Gastrocnemius medialis (tissue), 4 donors: Measurements from ENCODE around the gene EID2B. TPM values are rescaled to one million over a fixed set of nuclear protein-coding genes. Genes with fewer than 3 reads are reported as not detected.

Experiments used
- ATAC-seq, 2 donors: fragments of 150-250 bp; one replicate each; pipeline ENCODE4 v1.9.1; 2016
- DNase-seq, 2 donors: peaks; one replicate each; pipeline ENCODE4 v3.0.0-alpha.2; 2019
- H3K27ac ChIP-seq, 4 donors: fragments of 200-600 bp; sonication (generic); 1 replicate in 1 of 4; 2 replicates in 3 of 4; pipeline ENCODE4 v1.5.1; 2016 to 2018; ENCODE audit warnings: mild to moderate bottlenecking in 2 of 4, moderate library complexity in 1 of 4
- H3K27me3 ChIP-seq, 3 donors: fragments of 200-600 bp; sonication (generic) in 2 of 3; 1 replicate in 1 of 3; 2 replicates in 2 of 3; pipeline versions ENCODE4 v1.5.1 to v1.6.0; 2016 to 2019; ENCODE audit warnings: mild to moderate bottlenecking in 1 of 3, moderate library complexity in 1 of 3
- H3K36me3 ChIP-seq, 2 donors: fragments of 200-600 bp; sonication (generic) in 1 of 2; one replicate each; pipeline ENCODE4 v1.5.1; 2017 to 2018
- H3K4me1 ChIP-seq, 2 donors: fragments of 200-600 bp; sonication (generic) in 1 of 2; one replicate each; pipeline ENCODE4 v1.5.1; 2016 to 2017; ENCODE audit warnings: mild to moderate bottlenecking in 2 of 2
- H3K4me3 ChIP-seq, 4 donors: fragments of 200-600 bp; sonication (generic) in 3 of 4; 1 replicate in 1 of 4; 2 replicates in 3 of 4; pipeline ENCODE4 v1.5.1; 2016 to 2019; ENCODE audit warnings: mild to moderate bottlenecking in 2 of 4
- H3K9me3 ChIP-seq, 3 donors: fragments of 200-600 bp; sonication (generic) in 2 of 3; 1 replicate in 1 of 3; 2 replicates in 2 of 3; pipeline ENCODE4 v1.5.1; 2016 to 2019
- CTCF ChIP-seq, 5 experiments: fragments of 450-650 bp in 3 of 5; fragments of 200-600 bp in 2 of 5; sonication (generic) in 2 of 5; IDR thresholded peaks in 4 of 5; conservative IDR thresholded peaks in 1 of 5; 1 replicate in 4 of 5; 2 replicates in 1 of 5; pipeline ENCODE4 v1.5.1; 2016 to 2019; ENCODE audit warnings: antibody characterized with exemption in 5 of 5, mild to moderate bottlenecking in 3 of 5, moderate library complexity in 3 of 5
- POLR2A ChIP-seq, 2 donors: fragments of 450-650 bp; IDR thresholded peaks; one replicate each; pipeline ENCODE4 v1.6.1; 2017; ENCODE audit warnings: antibody characterized with exemption in 2 of 2, mild to moderate bottlenecking in 2 of 2, moderate library complexity in 2 of 2
- in situ Hi-C, 4 donors: fragments of 200-750 bp; cut with MboI; loops; one replicate each; pipeline versions ENCODE4 v1.15.0 to v1.8.0; 2017; ENCODE audit warnings: low sequenced_read_pairs in 4 of 4
- intact Hi-C: fragments of 100-400 bp; cut with DNase I; formaldehyde crosslinking; loops from one replicate; pipeline ENCODE4 v1.15.1; 2023; ENCODE audit warnings: low total_unique reads
- total RNA-seq, 4 donors: library from RNA; depleted of rRNA; stranded (reverse); fragments of >200 nt; gene quantifications; one replicate each; pipeline versions ENCODE4 v1.1.0 to v1.2.3, GENCODE V29; 2016

EID2B gene
- total RNA-seq, 4 donors from 2014 or later: 0.91 to 6.5 (median 1.2) TPM

GRCh38 chr19:39553082-39553652, 20.5 kb upstream of the EID2B start:
- no peak overlapping the region for H3K4me3 ChIP-seq
- intact Hi-C loops: no loop called here

GRCh38 chr19:39550197-39550596, 17.5 kb upstream of the EID2B start:
- intact Hi-C loops: loop anchor here (2.0 kb wide), 1 partner anchor 213 kb away; no protein-coding TSS in a partner anchor
- H3K9me3 ChIP-seq: no peaks in the 10 kb centered on the region
- no peaks in the 10 kb centered on the region for H3K36me3 ChIP-seq
- ATAC-seq (no peak), DNase-seq (no peak)
- in situ Hi-C loops: loop anchor here in 2 of 4 donors (10.0 kb wide), 3 partner anchors 125 to 295 kb away; partner anchors contain the start of gene FBL (in 1 of the 2)
- no peaks in the 10 kb centered on the region for H3K27me3 ChIP-seq
- no peak for TF ChIP-seq CTCF (IDR thresholded peaks at IDR 0.05 in 4 of 5, conservative IDR thresholded peaks at IDR 0.05 in 1 of 5)
- no peak for TF ChIP-seq POLR2A (IDR thresholded peaks at IDR 0.05)
- H3K4me1 ChIP-seq: no peaks in the 10 kb centered on the region
- H3K27ac ChIP-seq: no peak overlapping the region
- H3K4me3 ChIP-seq: no peak overlapping the region

More at GRCh38 chr19:39553082-39553652, 20.5 kb upstream of the EID2B start:
- no peaks in the 10 kb centered on the region for H3K27me3 ChIP-seq
- ATAC-seq (no peak), DNase-seq (no peak)
- H3K4me1 ChIP-seq: no peaks in the 10 kb centered on the region
- TF ChIP-seq CTCF (IDR thresholded peaks at IDR 0.05 in 4 of 5, conservative IDR thresholded peaks at IDR 0.05 in 1 of 5) (no peak), POLR2A (IDR thresholded peaks at IDR 0.05) (no peak)
- in situ Hi-C loops: loop anchor here in 2 of 4 donors (10.0 kb wide), 3 partner anchors 122 to 292 kb away; partner anchors contain the start of gene FBL (in 1 of the 2)
- H3K9me3 ChIP-seq: no peaks in the 10 kb centered on the region
- H3K36me3 ChIP-seq: no peaks in the 10 kb centered on the region
- H3K27ac ChIP-seq: no peak overlapping the region

DNA sequence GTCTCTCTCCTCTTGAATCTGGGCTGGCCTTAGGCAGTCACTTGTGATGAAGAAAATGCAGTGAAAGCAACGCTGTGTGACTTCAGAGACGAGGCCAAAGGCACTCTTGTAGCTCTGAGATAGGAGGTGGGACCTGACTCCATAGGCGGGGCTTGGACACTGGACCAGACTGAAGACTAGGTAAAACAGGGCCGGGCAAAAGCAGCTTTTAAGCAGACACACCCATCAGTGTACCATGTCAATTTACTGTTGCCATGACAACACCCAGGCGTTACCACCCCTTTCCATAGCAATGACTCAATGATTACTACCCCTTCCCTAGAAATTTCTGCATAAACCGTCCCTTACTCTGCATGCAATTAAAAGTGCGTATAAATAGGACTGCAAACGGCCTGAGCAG, 13.9 kb upstream of the EID2B start:
- no peak for ATAC-seq

DNA sequence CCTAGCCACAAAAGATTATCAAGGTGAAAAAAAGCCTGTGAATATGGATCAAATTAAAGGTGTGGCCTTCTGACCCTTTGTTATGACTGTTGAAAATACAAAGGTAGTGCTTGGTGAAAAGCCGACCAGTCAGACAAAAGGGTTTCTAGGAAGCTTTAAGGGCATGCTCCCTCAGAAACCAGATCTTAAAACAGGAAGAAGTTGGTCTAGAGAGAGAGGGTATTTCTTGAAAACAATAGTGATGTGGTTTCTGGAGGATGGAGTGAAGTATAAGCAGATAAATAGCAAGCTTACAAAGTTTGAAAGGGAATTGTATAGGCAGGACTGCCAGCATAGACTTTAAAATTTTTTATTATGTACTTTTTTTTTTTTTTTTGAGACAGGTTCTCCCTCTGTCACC, 12.3 kb upstream of the EID2B start:
- ATAC-seq (no peak), DNase-seq (no peak)
- Histone ChIP-seq H3K9me3 (no peaks in the 10 kb centered on the region), H3K4me3 (no peak overlapping the region), H3K27ac (no peak overlapping the region), H3K4me1 (peaks cover 5 to 7% of the 10 kb centered on the region in 2 donors), H3K27me3 (no peaks in the 10 kb centered on the region), H3K36me3 (no peaks in the 10 kb centered on the region)
- intact Hi-C loops (loop anchor here (10.0 kb wide), 1 partner anchor 300 kb away; the partner anchor contains the start of gene FBL), in situ Hi-C loops (loop anchor here in 3 of 4 donors (25.0 kb wide), 4 partner anchors 108 to 433 kb away; partner anchors contain the start of genes GMFG (in 2 of the 3), SAMD4B (in 2 of the 3), DYRK1B (in 1 of the 3) and FBL (in 1 of the 3))
- no peak for TF ChIP-seq CTCF (IDR thresholded peaks at IDR 0.05 in 4 of 5, conservative IDR thresholded peaks at IDR 0.05 in 1 of 5)
- TF ChIP-seq POLR2A (IDR thresholded peaks at IDR 0.05): no peak

More for the DNA sequence above, 13.9 kb upstream of the EID2B start:
- DNase-seq: no peak
- Histone ChIP-seq H3K36me3 (no peaks in the 10 kb centered on the region), H3K27ac (no peak overlapping the region), H3K4me1 (no peaks in the 10 kb centered on the region), H3K9me3 (no peaks in the 10 kb centered on the region), H3K27me3 (no peaks in the 10 kb centered on the region), H3K4me3 (no peak overlapping the region)
- in situ Hi-C loops: loop anchor here in 3 of 4 donors (25.0 kb wide), 4 partner anchors 109 to 434 kb away; partner anchors contain the start of genes GMFG (in 2 of the 3), SAMD4B (in 2 of the 3), DYRK1B (in 1 of the 3) and FBL (in 1 of the 3)
- intact Hi-C loops: loop anchor here (10.0 kb wide), 1 partner anchor 298 kb away; the partner anchor contains the start of gene FBL
- no peak for TF ChIP-seq CTCF (IDR thresholded peaks at IDR 0.05 in 4 of 5, conservative IDR thresholded peaks at IDR 0.05 in 1 of 5)
- no peak for TF ChIP-seq POLR2A (IDR thresholded peaks at IDR 0.05)
